Cerebellar cortex (tissue), 1 donor: ENCODE results near the gene ZSWIM3.
"Not testable (repeated sequence)": the region's sequence is repeated elsewhere in the genome, so short reads cannot be mapped to it uniquely, and the experiment has no call there.

Experiments used
- DNase-seq: peaks from one replicate; pipeline ENCODE4 v3.0.0-alpha.2; 2015; ENCODE audit warnings: low spot score

ZSWIM3 gene

GRCh38 chr20:45890985-45891983 is 33.9 kb downstream of the ZSWIM3 start, which contains the start of the genes CTSA and NEURL2:
Gene CTSA, plus strand, starts transcription at chr20:45891335. Its CDS starts 234 bp downstream, at chr20:45891569.
Gene NEURL2, minus strand, starts transcription at chr20:45891208. Its CDS starts 217 bp downstream, at chr20:45890991.
- peak; percentile 93 for DNase-seq

DNA sequence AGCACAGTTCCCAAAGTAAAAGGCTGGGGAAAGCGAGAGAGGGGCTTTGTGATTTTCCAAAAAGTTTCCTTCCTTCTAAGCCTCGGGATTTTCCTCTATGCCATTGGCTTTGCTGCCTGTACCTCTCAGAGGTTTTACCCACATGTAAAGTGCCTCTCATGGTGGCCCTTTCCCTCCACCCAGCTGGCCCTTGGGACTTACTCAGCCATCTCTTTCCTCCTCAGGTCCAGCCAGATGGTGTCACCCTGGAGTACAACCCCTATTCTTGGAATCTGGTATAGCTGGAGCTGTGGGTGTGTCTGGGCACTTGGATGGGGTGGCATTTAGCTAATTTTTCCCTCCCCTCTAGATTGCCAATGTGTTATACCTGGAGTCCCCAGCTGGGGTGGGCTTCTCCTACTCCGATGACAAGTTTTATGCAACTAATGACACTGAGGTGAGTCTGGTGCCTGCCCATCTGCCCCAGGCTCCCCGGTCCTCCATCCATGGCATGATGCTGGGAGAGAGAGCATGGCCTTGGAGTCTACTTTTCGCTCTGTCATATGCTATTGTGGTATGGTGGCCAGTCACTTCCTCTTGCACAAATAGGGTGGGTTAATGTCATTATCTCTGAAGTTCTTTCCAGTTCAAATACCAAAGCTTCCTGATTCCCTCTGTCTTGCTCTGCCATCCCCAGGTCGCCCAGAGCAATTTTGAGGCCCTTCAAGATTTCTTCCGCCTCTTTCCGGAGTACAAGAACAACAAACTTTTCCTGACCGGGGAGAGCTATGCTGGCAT is 34.8 kb downstream of the ZSWIM3 start:
- DNase-seq, result peak; percentile 48

DNA sequence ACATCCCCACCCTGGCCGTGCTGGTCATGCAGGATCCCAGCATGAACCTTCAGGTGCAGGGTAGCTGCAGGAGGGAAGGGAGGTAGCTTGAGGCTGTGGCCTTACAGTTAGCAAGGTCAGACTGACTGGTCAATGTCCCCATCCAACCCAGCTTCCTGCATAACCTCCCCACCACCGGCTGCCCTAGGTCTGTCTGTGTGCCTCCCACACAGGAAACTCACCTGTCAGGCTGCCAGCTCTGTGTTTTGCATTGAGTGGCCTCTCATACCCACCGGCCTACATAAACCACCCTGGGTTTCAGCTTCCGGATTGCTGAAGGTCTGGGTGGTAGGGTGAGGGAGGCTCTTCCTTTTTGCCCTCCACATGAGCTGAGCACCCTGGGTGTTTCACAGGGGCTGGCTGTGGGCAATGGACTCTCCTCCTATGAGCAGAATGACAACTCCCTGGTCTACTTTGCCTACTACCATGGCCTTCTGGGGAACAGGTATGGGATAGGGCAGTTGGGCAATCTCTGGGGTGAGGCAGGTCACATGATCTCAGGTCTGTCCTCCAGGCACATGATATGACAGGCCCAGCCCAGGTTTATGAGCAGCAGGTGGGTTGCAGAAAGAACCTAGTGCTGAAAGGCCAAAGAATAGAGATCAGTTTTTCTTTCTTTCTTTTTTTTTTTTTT is 35.5 kb downstream of the ZSWIM3 start:
- DNase-seq, result no peak

- no peak for DNase-seq
Observed at GRCh38 chr20:45893831-45894230, 36.4 kb downstream of the ZSWIM3 start.

DNA sequence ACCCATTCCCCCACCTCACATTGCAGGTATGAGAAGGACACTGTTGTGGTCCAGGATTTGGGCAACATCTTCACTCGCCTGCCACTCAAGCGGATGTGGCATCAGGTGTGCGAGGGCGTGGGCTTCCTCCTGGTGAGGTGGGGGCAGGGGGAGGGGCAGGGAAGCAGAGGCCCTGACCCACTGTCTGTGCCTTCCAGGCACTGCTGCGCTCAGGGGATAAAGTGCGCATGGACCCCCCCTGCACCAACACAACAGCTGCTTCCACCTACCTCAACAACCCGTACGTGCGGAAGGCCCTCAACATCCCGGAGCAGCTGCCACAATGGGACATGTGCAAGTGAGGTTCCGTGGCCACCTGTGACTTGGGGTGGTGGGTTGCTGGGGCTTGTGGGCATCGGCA is 37.4 kb downstream of the ZSWIM3 start:
- DNase-seq, result no peak

GRCh38 chr20:45896641-45897161 is 39.3 kb downstream of the ZSWIM3 start:
- no peak for DNase-seq

- DNase-seq, result no peak
Observed at GRCh38 chr20:45897289-45897688, 39.9 kb downstream of the ZSWIM3 start.

DNA sequence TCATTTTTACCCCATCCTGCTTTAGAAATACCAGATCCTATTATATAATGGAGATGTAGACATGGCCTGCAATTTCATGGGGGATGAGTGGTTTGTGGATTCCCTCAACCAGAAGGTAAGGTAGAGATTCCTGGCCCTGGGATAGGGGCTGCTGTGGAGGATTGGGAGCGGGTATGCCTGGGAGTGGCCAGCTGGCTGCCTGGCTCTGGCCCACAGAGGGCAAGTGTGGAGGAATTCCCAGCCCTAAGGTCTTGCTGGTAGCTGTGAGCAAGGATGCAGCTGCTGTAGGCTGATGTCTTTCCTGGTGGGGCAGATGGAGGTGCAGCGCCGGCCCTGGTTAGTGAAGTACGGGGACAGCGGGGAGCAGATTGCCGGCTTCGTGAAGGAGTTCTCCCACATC is 40.3 kb downstream of the ZSWIM3 start:
- no peak for DNase-seq

DNA sequence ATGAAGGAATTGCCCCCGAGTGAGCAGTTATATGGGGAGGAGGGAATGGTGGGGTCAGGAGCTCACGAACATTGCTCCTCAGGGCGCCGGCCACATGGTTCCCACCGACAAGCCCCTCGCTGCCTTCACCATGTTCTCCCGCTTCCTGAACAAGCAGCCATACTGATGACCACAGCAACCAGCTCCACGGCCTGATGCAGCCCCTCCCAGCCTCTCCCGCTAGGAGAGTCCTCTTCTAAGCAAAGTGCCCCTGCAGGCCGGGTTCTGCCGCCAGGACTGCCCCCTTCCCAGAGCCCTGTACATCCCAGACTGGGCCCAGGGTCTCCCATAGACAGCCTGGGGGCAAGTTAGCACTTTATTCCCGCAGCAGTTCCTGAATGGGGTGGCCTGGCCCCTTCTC is 40.9 kb downstream of the ZSWIM3 start:
- DNase-seq, result no peak

- DNase-seq, result no peak
Observed at GRCh38 chr20:45899046-45899835, 41.8 kb downstream of the ZSWIM3 start.

DNA sequence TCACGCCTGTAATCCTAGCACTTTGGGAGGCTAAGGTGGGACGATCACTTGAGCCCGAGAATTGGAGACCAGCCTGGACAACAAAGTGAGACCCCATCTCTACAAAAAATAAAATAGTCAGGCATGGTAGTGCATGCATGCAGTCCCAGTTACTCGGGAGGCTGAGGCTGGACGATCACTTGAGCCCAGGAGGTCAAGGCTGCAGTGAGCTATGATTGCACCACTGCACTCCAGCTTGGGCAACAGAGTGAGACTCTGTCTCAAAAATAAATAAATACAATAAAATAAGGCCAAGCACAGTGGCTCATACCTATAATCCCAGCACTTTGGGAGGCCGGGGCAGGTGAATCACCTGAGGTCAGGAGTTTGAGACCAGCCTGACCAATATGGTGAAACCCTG is 43.9 kb downstream of the ZSWIM3 start:
- DNase-seq, result not testable (repeated sequence)

- DNase-seq, result no peak
Observed at GRCh38 chr20:45902199-45902701, 44.8 kb downstream of the ZSWIM3 start.

DNA sequence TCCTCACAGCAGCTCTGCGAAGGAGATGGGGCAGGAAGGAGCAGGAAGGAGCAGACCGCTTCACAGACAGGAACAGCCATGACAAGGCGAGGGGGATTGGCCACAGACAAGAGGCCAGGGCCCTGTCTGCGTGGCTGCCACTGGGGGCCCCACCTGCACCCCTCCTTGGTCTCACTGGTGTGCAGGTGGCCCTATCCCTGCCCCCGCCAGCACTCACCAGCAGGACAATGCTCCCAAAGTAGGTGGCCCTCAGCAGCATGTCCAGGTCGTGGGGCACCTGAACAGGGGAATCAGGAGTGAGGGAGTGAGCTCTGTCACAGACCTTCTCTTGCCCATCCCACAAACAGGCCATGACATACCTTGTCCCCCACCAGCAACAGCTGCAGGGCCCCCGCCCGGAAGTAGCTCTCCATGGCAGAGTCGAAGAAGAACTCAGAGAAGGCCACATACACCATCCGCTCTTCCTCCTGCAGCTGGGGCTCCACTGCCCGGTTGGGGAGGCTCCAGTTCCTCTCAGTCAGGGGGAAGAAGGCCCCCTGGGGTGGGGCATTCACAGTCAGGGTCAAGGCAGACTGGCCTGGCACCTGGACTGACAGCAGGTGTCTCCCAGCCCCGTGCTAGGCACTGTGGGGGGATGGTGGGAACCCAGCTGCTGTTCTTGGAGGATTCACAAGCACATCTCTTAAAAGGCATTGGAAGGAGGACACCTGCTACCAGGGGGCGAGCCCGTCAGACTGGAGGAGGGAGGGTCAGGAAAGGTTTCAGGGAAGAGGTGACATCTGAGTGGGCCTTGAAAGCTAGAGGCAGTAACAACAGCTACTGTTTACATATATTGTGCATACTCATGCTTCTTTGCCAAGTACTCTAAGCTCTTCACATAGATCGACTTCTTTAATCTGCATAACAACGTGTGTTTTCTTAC is 47.4 kb downstream of the ZSWIM3 start:
- DNase-seq, result no peak

- DNase-seq, result no peak
Observed at GRCh38 chr20:45905505-45906079, 48.2 kb downstream of the ZSWIM3 start.

DNA sequence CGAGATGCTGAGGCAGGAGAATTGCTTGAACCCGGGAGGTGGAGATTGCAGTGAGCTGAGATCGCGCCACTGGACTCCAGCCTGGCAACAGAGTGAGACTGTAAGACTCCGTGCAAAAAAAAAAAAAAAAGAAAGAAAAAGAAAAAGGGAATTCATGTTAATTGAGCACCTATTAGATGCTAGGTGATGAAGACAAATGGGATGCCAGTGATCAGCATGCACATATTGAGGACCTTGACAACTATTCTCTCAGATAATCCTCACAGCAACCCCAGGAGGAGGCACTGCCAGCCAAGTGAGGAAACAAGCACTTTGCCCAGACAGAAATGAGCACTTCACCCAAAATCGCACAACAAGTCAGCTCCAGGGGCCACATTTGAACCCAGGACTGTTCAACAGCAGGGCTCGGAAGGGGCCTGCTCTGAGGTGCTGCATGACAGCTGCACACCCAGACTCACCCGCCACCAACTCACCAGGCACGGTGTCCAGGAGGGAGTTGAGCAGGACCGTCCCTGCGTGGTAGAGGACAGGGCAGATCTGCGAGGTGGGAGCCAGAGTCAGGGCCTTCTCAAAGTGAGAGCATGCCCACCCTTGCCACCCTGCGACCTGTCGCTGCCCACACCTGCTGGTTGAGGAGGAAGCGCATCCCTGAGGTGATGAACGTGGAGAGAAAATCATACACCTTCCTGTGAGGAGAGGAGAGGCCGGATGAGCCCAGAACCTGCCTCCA is 50.0 kb downstream of the ZSWIM3 start:
- DNase-seq, result no peak

DNA sequence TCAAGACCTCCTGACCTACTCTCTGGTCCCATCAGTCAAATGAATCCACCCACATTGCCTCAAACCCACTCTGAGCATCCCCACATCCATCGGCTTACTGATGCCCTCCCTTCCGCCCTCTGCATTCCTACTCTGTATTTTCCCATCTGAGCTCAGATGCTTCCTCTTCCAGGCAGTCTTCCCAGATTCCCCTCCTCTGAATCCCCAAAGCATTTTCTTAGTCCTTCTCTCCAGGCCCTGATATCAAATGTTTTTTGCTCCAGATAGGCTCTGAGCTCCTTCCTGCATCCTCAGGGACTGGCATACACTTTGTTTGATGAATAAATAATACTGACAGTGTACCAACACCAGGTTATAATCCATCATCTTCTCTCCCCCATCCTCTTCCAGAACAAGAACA is 50.7 kb downstream of the ZSWIM3 start:
- DNase-seq, result no peak

DNA sequence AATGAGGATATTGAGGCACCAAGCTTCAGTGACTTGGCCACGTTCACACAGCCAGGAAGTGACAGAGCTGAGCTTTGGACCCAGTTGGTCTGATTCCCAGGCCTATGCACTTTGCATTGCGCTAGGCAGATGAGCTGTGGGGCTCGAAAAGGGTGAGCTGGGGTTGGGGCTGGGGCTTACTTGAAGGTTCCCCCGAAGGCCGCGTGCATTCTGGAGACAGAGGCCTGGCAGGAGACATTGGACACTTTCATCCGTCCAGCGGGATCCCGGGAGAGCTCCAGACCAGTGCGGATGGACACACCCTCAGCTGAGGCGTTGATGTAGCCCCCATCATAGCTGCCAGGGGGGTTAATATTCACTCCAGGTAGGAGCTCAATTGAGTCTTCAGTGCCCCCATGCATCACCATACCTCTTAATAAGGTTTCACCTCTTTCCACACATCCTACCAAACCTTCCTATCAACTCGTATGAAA is 52.0 kb downstream of the ZSWIM3 start:
- DNase-seq, result no peak

DNA sequence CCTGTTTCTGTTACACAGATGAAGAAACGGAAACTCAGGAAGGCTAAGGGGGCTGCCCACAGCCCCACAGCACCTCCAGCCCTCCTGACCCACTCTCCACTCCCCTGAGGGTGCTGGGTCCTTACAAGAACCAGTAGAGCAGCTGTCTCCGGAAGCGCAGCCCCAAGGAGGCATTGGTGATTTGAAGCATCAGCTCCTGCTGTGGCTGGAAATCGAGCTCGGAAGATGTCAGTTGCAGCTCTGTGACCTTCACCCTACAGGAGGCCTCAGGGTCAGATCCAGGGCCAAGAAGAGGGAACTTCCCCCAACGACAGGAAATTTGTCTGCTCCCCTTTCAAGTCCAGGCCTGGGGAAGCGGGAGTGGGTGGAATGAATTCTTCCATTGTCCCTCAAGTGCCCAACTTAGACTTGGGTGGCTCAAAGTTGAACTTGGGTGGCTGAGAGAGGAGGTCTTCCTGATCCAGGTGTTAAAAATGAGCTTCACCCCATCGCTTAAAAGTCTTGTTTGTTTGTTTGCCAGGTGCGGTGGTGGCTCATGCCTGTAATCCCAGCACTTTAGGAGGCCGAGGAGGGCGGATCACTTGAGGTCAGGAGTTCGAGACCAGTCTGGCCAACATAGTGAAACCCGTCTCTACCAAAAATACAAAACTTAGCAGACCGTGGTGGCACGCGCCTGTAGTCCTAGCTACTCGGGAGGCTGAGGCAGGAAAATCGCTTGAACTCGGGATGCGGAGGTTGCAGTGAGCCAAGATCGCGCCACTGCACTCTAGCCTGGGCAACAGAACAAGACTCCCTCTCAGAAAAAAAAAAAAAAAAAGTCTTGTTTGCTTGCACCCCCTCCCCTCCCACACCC is 52.6 kb downstream of the ZSWIM3 start:
- DNase-seq, result no peak
